Breast epithelium (tissue), 4 donors: Measurements from ENCODE around the gene ACADL. TPM values are rescaled to one million over a fixed set of nuclear protein-coding genes. Genes with fewer than 3 reads are reported as not detected.
A peak's percentile ranks its signal among the peaks of the same experiment; 100 is the strongest.

ENCODE experiments used
- DNase-seq, 2 donors: peaks; one replicate each; pipeline ENCODE4 v3.0.0-alpha.2; 2019; ENCODE audit warnings: low spot score in 2 of 2
- H3K27ac ChIP-seq, 2 donors: fragments of 200-600 bp; sonication (generic) in 1 of 2; one replicate each; pipeline ENCODE4 v1.5.1; 2016 to 2019; ENCODE audit warnings: mild to moderate bottlenecking in 1 of 2
- H3K27me3 ChIP-seq, 2 donors: fragments of 200-600 bp; sonication (generic) in 1 of 2; one replicate each; pipeline versions ENCODE4 v1.5.1 to v1.6.0; 2017 to 2019; ENCODE audit warnings: control low read depth in 1 of 2, mild to moderate bottlenecking in 1 of 2
- H3K36me3 ChIP-seq: fragments of 200-600 bp; one replicate; pipeline ENCODE4 v1.5.1; 2019
- H3K4me1 ChIP-seq, 2 donors: fragments of 200-600 bp; sonication (generic); one replicate each; pipeline ENCODE4 v1.5.1; 2016 to 2019; ENCODE audit warnings: control low read depth in 1 of 2
- H3K4me3 ChIP-seq, 3 donors: fragments of 200-600 bp; sonication (generic); 1 replicate in 2 of 3; 2 replicates in 1 of 3; pipeline ENCODE4 v1.5.1; 2016 to 2019; ENCODE audit warnings: mild to moderate bottlenecking in 3 of 3, moderate library complexity in 2 of 3
- H3K9me3 ChIP-seq, 2 donors: fragments of 200-600 bp; sonication (generic) in 1 of 2; one replicate each; pipeline ENCODE4 v1.5.1; 2016 to 2019; ENCODE audit warnings: control low read depth in 1 of 2
- CTCF ChIP-seq, 3 donors: fragments of 450-650 bp; IDR thresholded peaks; one replicate each; pipeline ENCODE4 v1.5.1; 2016 to 2017; ENCODE audit warnings: antibody characterized with exemption in 3 of 3, mild to moderate bottlenecking in 3 of 3, moderate library complexity in 3 of 3
- POLR2A ChIP-seq: fragments of 450-650 bp; IDR thresholded peaks from one replicate; pipeline ENCODE4 v1.6.1; 2016; ENCODE audit warnings: antibody characterized with exemption, mild to moderate bottlenecking, moderate library complexity
- POLR2AphosphoS5 ChIP-seq, 3 donors: sonication (generic); formaldehyde crosslinking; IDR thresholded peaks; one replicate each; pipeline ENCODE4 v1.6.1; 2017; ENCODE audit warnings: antibody characterized with exemption in 3 of 3
- intact Hi-C: fragments of 100-400 bp; cut with DNase I; formaldehyde crosslinking; loops from one replicate; pipeline ENCODE4 v1.15.1; 2023; ENCODE audit warnings: low total_unique reads
- total RNA-seq, 3 donors: library from RNA; depleted of rRNA; stranded (reverse); fragments of >200 nt; gene quantifications; one replicate each; pipeline ENCODE4 v1.1.0, GENCODE V29; 2016

The ACADL gene
- total RNA-seq: 10 to 100 TPM in 1 of 3 donors, 1 to 10 TPM in 2; 2.0 to 27.5 (median 2.5) TPM

- intact Hi-C loops: no loop called here
Observed at GRCh38 chr2:210224941-210225672, at the start of gene ACADL. Gene ACADL (minus strand): TSS chr2:210225447. CDS start chr2:210225263, 184 bp downstream.

GRCh38 chr2:210271300-210271699 lies 46.1 kb upstream of the ACADL start:
- intact Hi-C loops: no loop called here
- TF ChIP-seq POLR2AphosphoS5 (IDR thresholded peaks at IDR 0.05) (no peak), CTCF (IDR thresholded peaks at IDR 0.05) (no peak), POLR2A (no peak)
- no peak overlapping the region for H3K4me3 ChIP-seq

More at GRCh38 chr2:210224941-210225672, at the start of gene ACADL:
- Histone ChIP-seq H3K4me1 (no peaks in the 10 kb centered on the region), H3K4me3 (peak within 1 kb of the TSS; percentile 48 to 60 (median 55)), H3K27me3 (peaks cover 0 to 30% of the 10 kb centered on the region in 2 donors), H3K27ac (no peak within 1 kb of the TSS), H3K9me3 (no peaks in the 10 kb centered on the region), H3K36me3 (no peaks in the 10 kb centered on the region)
- DNase-seq: peak in 1 of 2 donors; percentile 64
- TF ChIP-seq CTCF (IDR thresholded peaks at IDR 0.05): no peak
- no peak for TF ChIP-seq POLR2A
- no peak for TF ChIP-seq POLR2AphosphoS5 (IDR thresholded peaks at IDR 0.05)

GRCh38 chr2:210269148-210269547 lies 43.9 kb upstream of the ACADL start:
- H3K4me1 ChIP-seq: no peaks in the 10 kb centered on the region
- no peaks in the 10 kb centered on the region for H3K27me3 ChIP-seq
- no peaks in the 10 kb centered on the region for H3K36me3 ChIP-seq
- H3K9me3 ChIP-seq: no peaks in the 10 kb centered on the region
- H3K27ac ChIP-seq: no peak overlapping the region
- TF ChIP-seq CTCF (IDR thresholded peaks at IDR 0.05): no peak
- TF ChIP-seq POLR2AphosphoS5 (IDR thresholded peaks at IDR 0.05): no peak
- no peak for TF ChIP-seq POLR2A
- DNase-seq: no peak
- intact Hi-C loops: no loop called here
- H3K4me3 ChIP-seq: no peak overlapping the region

More at GRCh38 chr2:210271300-210271699, 46.1 kb upstream of the ACADL start:
- Histone ChIP-seq H3K9me3 (no peaks in the 10 kb centered on the region), H3K27ac (no peak overlapping the region), H3K4me1 (no peaks in the 10 kb centered on the region), H3K36me3 (no peaks in the 10 kb centered on the region), H3K27me3 (no peaks in the 10 kb centered on the region)
- no peak for DNase-seq

GRCh38 chr2:210268281-210268680 lies 43.0 kb upstream of the ACADL start:
- Histone ChIP-seq H3K36me3 (no peaks in the 10 kb centered on the region), H3K9me3 (no peaks in the 10 kb centered on the region), H3K27ac (no peak overlapping the region), H3K4me3 (no peak overlapping the region), H3K27me3 (no peaks in the 10 kb centered on the region), H3K4me1 (no peaks in the 10 kb centered on the region)
- TF ChIP-seq POLR2A (no peak), CTCF (IDR thresholded peaks at IDR 0.05) (no peak), POLR2AphosphoS5 (IDR thresholded peaks at IDR 0.05) (no peak)
- no peak for DNase-seq
- intact Hi-C loops: no loop called here

GRCh38 chr2:210267698-210268097 lies 42.5 kb upstream of the ACADL start:
- no peak for DNase-seq
- Histone ChIP-seq H3K36me3 (no peaks in the 10 kb centered on the region), H3K27me3 (no peaks in the 10 kb centered on the region), H3K27ac (no peak overlapping the region), H3K9me3 (no peaks in the 10 kb centered on the region), H3K4me3 (no peak overlapping the region), H3K4me1 (no peaks in the 10 kb centered on the region)
- intact Hi-C loops: no loop called here
- no peak for TF ChIP-seq POLR2AphosphoS5 (IDR thresholded peaks at IDR 0.05)
- no peak for TF ChIP-seq POLR2A
- TF ChIP-seq CTCF (IDR thresholded peaks at IDR 0.05): no peak
